Activated T-helper 1 cell treated with anti-CD3 and anti-CD28 coated beads, Interleukin-2, amount 50 U/mL, for 16 hours (primary cell): ENCODE results near the gene GLCE.

ENCODE experiments used
- DNase-seq, 2 donors: peaks; one replicate each; pipeline ENCODE4 v3.0.0-alpha.2; 2020; ENCODE audit warnings: low read depth in 1 of 2, low spot score in 1 of 2

GLCE gene

GRCh38 chr15:69160141-69160993 is at the start of gene GLCE:
Gene GLCE (plus strand): TSS chr15:69160635. CDS start chr15:69255807, 95,172 bp downstream.
- peak; percentile 84 to 87 for DNase-seq

GRCh38 chr15:69114331-69114928 is 46.0 kb upstream of the GLCE start:
- DNase-seq = no peak

- no peak for DNase-seq
These were observed 45.4 kb upstream of the GLCE start for GRCh38 chr15:69115031-69115430.

GRCh38 chr15:69116391-69116790 is 44.0 kb upstream of the GLCE start:
- DNase-seq = no peak

GRCh38 chr15:69117431-69117871 is 43.0 kb upstream of the GLCE start:
- no peak for DNase-seq

GRCh38 chr15:69118089-69118488 is 42.3 kb upstream of the GLCE start:
- DNase-seq = no peak

GRCh38 chr15:69119001-69119400 is 41.4 kb upstream of the GLCE start:
- DNase-seq = no peak

GRCh38 chr15:69119683-69120395 is 40.6 kb upstream of the GLCE start:
- no peak for DNase-seq

GRCh38 chr15:69120732-69121131 is 39.7 kb upstream of the GLCE start:
- no peak for DNase-seq

GRCh38 chr15:69121198-69121828 is 39.1 kb upstream of the GLCE start:
- DNase-seq = no peak

- no peak for DNase-seq
These were observed 35.2 kb upstream of the GLCE start for GRCh38 chr15:69125236-69125635.

- DNase-seq = no peak
These were observed 34.4 kb upstream of the GLCE start for GRCh38 chr15:69126054-69126469.

GRCh38 chr15:69127306-69127705 is 33.1 kb upstream of the GLCE start:
- DNase-seq = no peak

GRCh38 chr15:69128667-69129311 is 31.6 kb upstream of the GLCE start:
- DNase-seq = no peak

- DNase-seq = no peak
These were observed 28.8 kb upstream of the GLCE start for GRCh38 chr15:69131362-69132220.

- no peak for DNase-seq
These were observed 28.0 kb upstream of the GLCE start for GRCh38 chr15:69132430-69132829.

- no peak for DNase-seq
These were observed 27.2 kb upstream of the GLCE start for GRCh38 chr15:69132977-69133861.

GRCh38 chr15:69133862-69134519 is 26.4 kb upstream of the GLCE start:
- no peak for DNase-seq
